ENCODE data around the gene GPN2. TPM values are rescaled to one million over a fixed set of nuclear protein-coding genes. Genes with fewer than 3 reads are reported as not detected.

GPN2 gene
- total and polyA plus RNA-seq, 9 of the 15 experiments (the other 6 are each of a cell fraction or from before 2014, with no cell fraction given), result 9.9 to 58.8 (median 20.4) TPM

DNA sequence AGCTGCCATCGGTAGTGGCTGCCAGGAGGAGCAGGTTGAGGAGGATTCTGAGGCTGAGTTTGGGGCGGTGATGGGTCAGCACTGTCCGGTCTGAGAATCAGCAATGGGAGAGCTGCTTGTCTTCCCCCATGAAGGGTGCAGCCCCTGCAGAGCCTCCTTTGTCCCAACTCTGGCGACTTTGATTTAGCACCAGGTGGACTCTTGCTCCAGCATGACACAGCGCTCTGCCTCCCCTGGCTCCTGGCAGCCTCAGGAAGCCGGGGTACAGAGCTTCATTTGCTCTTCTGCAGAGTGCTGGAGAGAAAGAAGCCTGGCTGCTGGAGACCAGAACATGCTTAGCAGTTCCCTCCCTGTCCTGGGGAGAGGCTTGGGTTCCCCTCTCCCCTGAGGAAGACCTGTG lies 50.3 kb downstream of the GPN2 start (continued):
- TF ChIP-seq UBTF (IDR thresholded peaks at IDR 0.05; ENCODE audit: borderline replicate concordance in 1 of 2, low read depth in 2 of 2, low read length in 2 of 2), result no peak

- CTCF ChIA-PET (ENCODE audit: low intra/inter-chr PET ratio), result interaction anchor here (0.6 kb wide), 1 partner anchor 196 kb away, joined by 3 read pairs; no protein-coding TSS in a partner anchor
- 89% methylated on average over 1 of the region's 1 CpG for WGBS (ENCODE audit: insufficient coverage, low coverage, missing lambda C conversion rate)
- Histone ChIP-seq H3K36me3 (ENCODE audit: control insufficient read depth, insufficient read depth, low read length) (peaks cover 67% of the 10 kb centered on the region), H3K9ac (ENCODE audit: insufficient read depth in 1 of 2, low read depth in 2 of 2, low read length in 2 of 2) (peak overlapping the region in 1 of 2 experiments; percentile 43; a peak in 1 of 4 replicates), H4K20me1 (replicated peaks; ENCODE audit: control insufficient read depth, insufficient read depth, low read length) (0 out of 2 replicates have a peak, but pooled peaks cover 2% of the 10 kb centered on the region), H3K9me1 (ENCODE audit: control insufficient read depth, insufficient read depth, low read length) (no peaks in the 10 kb centered on the region), H3K4me2 (ENCODE audit: insufficient read depth, low read length) (no peak overlapping the region), H2AFZ (ENCODE audit: low read depth, low read length) (no peak overlapping the region), H3K27me3 (ENCODE audit: control insufficient read depth in 2 of 2, insufficient read depth in 2 of 2, low read length in 2 of 2) (no peaks in the 10 kb centered on the region), H3K4me1 (replicated peaks in 1 of 2; ENCODE audit: control insufficient read depth in 2 of 2, insufficient read depth in 2 of 2, low read length in 2 of 2) (no peaks in the 10 kb centered on the region), H3K27ac (ENCODE audit: extremely low read depth, low read depth, low read length) (no peak overlapping the region), H3K9me3 (replicated peaks; ENCODE audit: control insufficient read depth, insufficient read depth, low read depth, low read length) (no peaks in the 10 kb centered on the region), H3K4me3 (no peak overlapping the region), H3K79me2 (ENCODE audit: control insufficient read depth, insufficient read depth, low read length) (no peaks in the 10 kb centered on the region)
- intact Hi-C loops (cut with micrococcal nuclease), result no loop called here
- DNase-seq (ENCODE audit: extremely low read depth in 1 of 4, low spot score in 3 of 4) (no peak), ATAC-seq (no peak), FAIRE-seq (no peak)
- BruUV-seq (replicated peaks), result no TSS peak
- in situ Hi-C loops (cut with MboI), result no loop called here
- POLR2A ChIA-PET, result interaction anchor here (0.6 to 1.1 kb wide), 5 partner anchors 11 to 301 kb away, joined by 3 to 4 read pairs (median 3); partner anchors contain the start of gene ZDHHC18
- TF ChIP-seq ZKSCAN1 (IDR thresholded peaks at IDR 0.05; ENCODE audit: low read depth, low read length) (peak; percentile 90), BDP1 (IDR thresholded peaks at IDR 0.05; ENCODE audit: insufficient read depth, insufficient read length) (no peak)
Measured at GRCh38 chr1:26839339-26839722, 50.8 kb downstream of the GPN2 start.

All from K562 (cell line).